ENCODE measurements around the gene CCDC192.

Gene CCDC192

DNA sequence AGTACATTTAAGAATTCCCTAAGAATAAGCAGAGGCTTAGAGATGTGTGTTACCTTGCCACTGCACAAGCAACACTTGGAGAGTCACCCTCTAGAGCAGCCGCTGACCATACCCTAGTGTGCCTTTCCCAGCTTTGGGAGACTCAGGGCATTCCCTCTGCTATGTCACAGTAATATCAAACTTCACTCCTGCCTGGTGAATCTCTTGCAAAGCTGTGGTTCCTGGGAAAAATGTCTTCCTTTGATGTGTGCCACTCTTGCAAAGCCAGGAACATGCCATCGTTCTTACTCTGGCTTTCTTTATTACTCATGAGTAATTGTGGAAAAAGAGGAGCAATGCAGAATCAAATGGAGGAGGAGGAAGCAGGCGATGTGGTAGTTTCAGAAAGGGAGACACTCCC, 173.2 kb downstream of the CCDC192 start:
- Histone ChIP-seq H2AK5ac (ENCODE audit: low read length, severe bottlenecking) (no peak overlapping the region), H3K18ac (ENCODE audit: low read depth in 1 of 2, low read length in 2 of 2) (peak overlapping the region in 1 of 2 experiments; percentile 57), H3K14ac (ENCODE audit: low read length in 2 of 2) (no peak overlapping the region), H3K36me3 (ENCODE audit: control insufficient read depth in 1 of 2, insufficient read depth in 2 of 2, low read depth in 1 of 2, low read length in 2 of 2) (no peaks in the 10 kb centered on the region), H2BK5ac (ENCODE audit: low read depth, low read length, poor library complexity, severe bottlenecking) (no peak overlapping the region), H3K4ac (ENCODE audit: low read depth in 1 of 2, low read length in 2 of 2) (no peak overlapping the region), H3K4me3 (ENCODE audit: insufficient read depth in 1 of 2, low read depth in 1 of 2, low read length in 2 of 2) (no peak overlapping the region), H3K4me1 (ENCODE audit: control insufficient read depth, insufficient read depth, low read depth, low read length) (peaks cover 8% of the 10 kb centered on the region), H3K27me3 (ENCODE audit: control insufficient read depth in 1 of 2, insufficient read depth in 1 of 2, low read length in 2 of 2) (no peaks in the 10 kb centered on the region), H3K9me3 (ENCODE audit: control insufficient read depth, low read length) (no peaks in the 10 kb centered on the region), H2BK120ac (ENCODE audit: low read depth, low read length) (no peak overlapping the region), H3K23ac (ENCODE audit: low read length in 2 of 2) (no peak overlapping the region), H3K9ac (ENCODE audit: low read length) (no peak overlapping the region), H2AFZ (ENCODE audit: low read depth, low read length) (no peak overlapping the region), H2BK15ac (ENCODE audit: low read depth, poor library complexity, severe bottlenecking) (no peak overlapping the region), H3K27ac (ENCODE audit: low read length, poor library complexity, severe bottlenecking) (no peak overlapping the region), H3K79me1 (replicated peaks; ENCODE audit: low read length, poor library complexity, severe bottlenecking) (no peaks in the 10 kb centered on the region), H4K8ac (ENCODE audit: low read length) (no peak overlapping the region), H3K4me2 (ENCODE audit: low read length, poor library complexity, severe bottlenecking) (no peak overlapping the region), H4K91ac (ENCODE audit: low read length) (no peak overlapping the region), H2BK12ac (ENCODE audit: low read length in 2 of 2) (no peak overlapping the region)
- DNase-seq = no peak
- 96% methylated on average over 3 of the region's 3 CpGs for WGBS

DNA sequence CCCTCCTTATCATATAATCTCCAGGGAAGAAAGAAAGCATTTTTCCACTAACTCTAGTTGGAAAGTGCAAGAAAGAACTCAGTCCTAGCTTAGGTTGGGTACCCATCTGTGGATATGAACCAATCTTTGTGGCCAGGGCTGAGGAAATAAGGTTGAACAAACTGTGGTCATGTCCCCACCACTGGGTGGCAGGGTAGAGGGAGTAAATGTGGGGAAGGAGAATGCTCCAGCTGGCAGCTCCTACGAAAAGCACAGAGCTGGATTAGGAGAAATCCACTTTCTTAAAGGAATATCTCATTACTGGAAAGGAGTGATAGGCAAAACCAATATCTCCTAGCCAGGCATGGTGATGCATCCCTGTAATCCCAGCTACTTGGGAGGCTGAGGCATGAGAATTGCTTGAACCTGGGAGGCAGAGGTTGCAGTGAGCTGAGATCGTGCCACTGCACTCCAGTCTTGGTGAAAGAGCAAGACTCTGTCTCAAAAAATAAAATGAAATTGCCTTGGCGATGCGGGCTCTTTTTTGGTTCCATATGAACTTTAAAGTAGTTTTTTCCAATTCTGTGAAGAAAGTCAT, 175.1 kb downstream of the CCDC192 start:
- no peak overlapping the region for H3K9ac ChIP-seq (ENCODE audit: low read length)

GRCh38 chr5:127884416-127884815, 181.2 kb downstream of the CCDC192 start:
- WGBS = no CpG with 5 or more reads among the region's 1 CpG
- H4K8ac ChIP-seq (ENCODE audit: low read length) = no peak overlapping the region

More for the DNA sequence above, 175.1 kb downstream of the CCDC192 start:
- H3K23ac ChIP-seq (ENCODE audit: low read length in 2 of 2) = no peak overlapping the region
- H2AFZ ChIP-seq (ENCODE audit: low read depth, low read length) = no peak overlapping the region
- H3K79me1 ChIP-seq (replicated peaks; ENCODE audit: low read length, poor library complexity, severe bottlenecking) = no peaks in the 10 kb centered on the region
- no peak overlapping the region for H4K91ac ChIP-seq (ENCODE audit: low read length)
- H3K4me3 ChIP-seq (ENCODE audit: insufficient read depth in 1 of 2, low read depth in 1 of 2, low read length in 2 of 2) = no peak overlapping the region
- H2BK5ac ChIP-seq (ENCODE audit: low read depth, low read length, poor library complexity, severe bottlenecking) = no peak overlapping the region
- H3K27ac ChIP-seq (ENCODE audit: low read length, poor library complexity, severe bottlenecking) = no peak overlapping the region
- no peak overlapping the region for H3K4ac ChIP-seq (ENCODE audit: low read depth in 1 of 2, low read length in 2 of 2)
- no peak overlapping the region for H2BK12ac ChIP-seq (ENCODE audit: low read length in 2 of 2)
- no peaks in the 10 kb centered on the region for H3K9me3 ChIP-seq (ENCODE audit: control insufficient read depth, low read length)
- no peak overlapping the region for H2BK15ac ChIP-seq (ENCODE audit: low read depth, poor library complexity, severe bottlenecking)
- no peaks in the 10 kb centered on the region for H3K27me3 ChIP-seq (ENCODE audit: control insufficient read depth in 1 of 2, insufficient read depth in 1 of 2, low read length in 2 of 2)
- H3K36me3 ChIP-seq (ENCODE audit: control insufficient read depth in 1 of 2, insufficient read depth in 2 of 2, low read depth in 1 of 2, low read length in 2 of 2) = no peaks in the 10 kb centered on the region
- DNase-seq = peak; percentile 60
- H2AK5ac ChIP-seq (ENCODE audit: low read length, severe bottlenecking) = no peak overlapping the region
- no peak overlapping the region for H2BK120ac ChIP-seq (ENCODE audit: low read depth, low read length)
- 100% methylated on average over 1 of the region's 4 CpGs for WGBS
- no peak overlapping the region for H3K18ac ChIP-seq (ENCODE audit: low read depth in 1 of 2, low read length in 2 of 2)
- H3K14ac ChIP-seq (ENCODE audit: low read length in 2 of 2) = no peak overlapping the region
- H4K8ac ChIP-seq (ENCODE audit: low read length) = no peak overlapping the region
- no peak overlapping the region for H3K4me2 ChIP-seq (ENCODE audit: low read length, poor library complexity, severe bottlenecking)
- peaks cover 8% of the 10 kb centered on the region for H3K4me1 ChIP-seq (ENCODE audit: control insufficient read depth, insufficient read depth, low read depth, low read length)

DNA sequence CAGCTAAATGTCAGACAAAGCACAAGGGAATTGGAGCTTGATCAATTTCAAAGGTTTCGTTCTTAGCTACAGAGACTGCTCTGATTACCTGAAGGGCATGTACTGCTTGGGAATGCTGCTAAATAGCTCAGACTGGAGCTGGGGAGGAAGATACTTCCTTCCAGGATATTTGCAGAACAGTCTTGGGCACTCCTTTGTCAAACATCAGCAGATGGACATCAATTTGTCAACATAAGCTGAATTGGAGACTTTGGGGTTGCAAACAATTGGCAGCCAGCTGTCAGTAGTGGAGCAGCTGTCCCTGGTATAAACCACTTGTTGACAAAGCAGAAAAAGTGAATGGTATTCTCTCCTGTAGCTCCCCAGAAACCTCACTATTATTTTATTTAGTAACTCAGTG, 182.0 kb downstream of the CCDC192 start:
- Histone ChIP-seq H3K18ac (ENCODE audit: low read depth in 1 of 2, low read length in 2 of 2) (no peak overlapping the region), H3K4me3 (ENCODE audit: insufficient read depth in 1 of 2, low read depth in 1 of 2, low read length in 2 of 2) (no peak overlapping the region), H3K9me3 (ENCODE audit: control insufficient read depth, low read length) (no peaks in the 10 kb centered on the region), H3K9ac (ENCODE audit: low read length) (no peak overlapping the region), H3K27me3 (ENCODE audit: control insufficient read depth in 1 of 2, insufficient read depth in 1 of 2, low read length in 2 of 2) (no peaks in the 10 kb centered on the region), H2AFZ (ENCODE audit: low read depth, low read length) (no peak overlapping the region), H4K8ac (ENCODE audit: low read length) (no peak overlapping the region), H2BK12ac (ENCODE audit: low read length in 2 of 2) (no peak overlapping the region), H3K36me3 (ENCODE audit: control insufficient read depth in 1 of 2, insufficient read depth in 2 of 2, low read depth in 1 of 2, low read length in 2 of 2) (no peaks in the 10 kb centered on the region), H4K91ac (ENCODE audit: low read length) (no peak overlapping the region), H2BK5ac (ENCODE audit: low read depth, low read length, poor library complexity, severe bottlenecking) (no peak overlapping the region), H3K14ac (ENCODE audit: low read length in 2 of 2) (no peak overlapping the region), H3K27ac (ENCODE audit: low read length, poor library complexity, severe bottlenecking) (no peak overlapping the region), H3K79me1 (replicated peaks; ENCODE audit: low read length, poor library complexity, severe bottlenecking) (no peaks in the 10 kb centered on the region), H3K4me2 (ENCODE audit: low read length, poor library complexity, severe bottlenecking) (no peak overlapping the region), H3K4ac (ENCODE audit: low read depth in 1 of 2, low read length in 2 of 2) (no peak overlapping the region), H3K4me1 (ENCODE audit: control insufficient read depth, insufficient read depth, low read depth, low read length) (no peaks in the 10 kb centered on the region), H2BK120ac (ENCODE audit: low read depth, low read length) (no peak overlapping the region), H2AK5ac (ENCODE audit: low read length, severe bottlenecking) (no peak overlapping the region), H2BK15ac (ENCODE audit: low read depth, poor library complexity, severe bottlenecking) (no peak overlapping the region), H3K23ac (ENCODE audit: low read length in 2 of 2) (no peak overlapping the region)
- 100% methylated on average over 1 of the region's 1 CpG for WGBS
- no peak for DNase-seq

More at GRCh38 chr5:127884416-127884815, 181.2 kb downstream of the CCDC192 start:
- no peak overlapping the region for H3K18ac ChIP-seq (ENCODE audit: low read depth in 1 of 2, low read length in 2 of 2)
- no peaks in the 10 kb centered on the region for H3K9me3 ChIP-seq (ENCODE audit: control insufficient read depth, low read length)
- no peak for DNase-seq
- H3K27me3 ChIP-seq (ENCODE audit: control insufficient read depth in 1 of 2, insufficient read depth in 1 of 2, low read length in 2 of 2) = no peaks in the 10 kb centered on the region
- H2AFZ ChIP-seq (ENCODE audit: low read depth, low read length) = no peak overlapping the region
- H3K79me1 ChIP-seq (replicated peaks; ENCODE audit: low read length, poor library complexity, severe bottlenecking) = no peaks in the 10 kb centered on the region
- H3K4me1 ChIP-seq (ENCODE audit: control insufficient read depth, insufficient read depth, low read depth, low read length) = no peaks in the 10 kb centered on the region
- no peak overlapping the region for H3K9ac ChIP-seq (ENCODE audit: low read length)
- no peak overlapping the region for H3K27ac ChIP-seq (ENCODE audit: low read length, poor library complexity, severe bottlenecking)
- no peak overlapping the region for H2BK12ac ChIP-seq (ENCODE audit: low read length in 2 of 2)
- no peak overlapping the region for H3K23ac ChIP-seq (ENCODE audit: low read length in 2 of 2)
- no peak overlapping the region for H2AK5ac ChIP-seq (ENCODE audit: low read length, severe bottlenecking)
- no peak overlapping the region for H2BK5ac ChIP-seq (ENCODE audit: low read depth, low read length, poor library complexity, severe bottlenecking)
- no peak overlapping the region for H3K4me2 ChIP-seq (ENCODE audit: low read length, poor library complexity, severe bottlenecking)
- H2BK15ac ChIP-seq (ENCODE audit: low read depth, poor library complexity, severe bottlenecking) = no peak overlapping the region
- no peaks in the 10 kb centered on the region for H3K36me3 ChIP-seq (ENCODE audit: control insufficient read depth in 1 of 2, insufficient read depth in 2 of 2, low read depth in 1 of 2, low read length in 2 of 2)
- no peak overlapping the region for H3K14ac ChIP-seq (ENCODE audit: low read length in 2 of 2)
- no peak overlapping the region for H2BK120ac ChIP-seq (ENCODE audit: low read depth, low read length)
- no peak overlapping the region for H3K4ac ChIP-seq (ENCODE audit: low read depth in 1 of 2, low read length in 2 of 2)
- H4K91ac ChIP-seq (ENCODE audit: low read length) = no peak overlapping the region
- no peak overlapping the region for H3K4me3 ChIP-seq (ENCODE audit: insufficient read depth in 1 of 2, low read depth in 1 of 2, low read length in 2 of 2)

Data from mesenchymal stem cell (in vitro differentiated cells and primary cell).